Airway epithelial cell (primary cell): Measurements from ENCODE around the gene C2orf69. TPM values are rescaled to one million over a fixed set of nuclear protein-coding genes. Genes with fewer than 3 reads are reported as not detected.

Experiments
- total RNA-seq: library from RNA; depleted of rRNA; stranded (reverse); fragments of >200 nt; gene quantifications from 2 replicates; pipeline ENCODE4 v1.2.3, GENCODE V29; 2015

The C2orf69 gene
- total RNA-seq: 6.7 and 10.0 TPM in 2 replicates

GRCh38 chr2:199911052-199911876, at the start of gene C2orf69:
C2orf69 (plus strand) TSS chr2:199911293; CDS start chr2:199911439, 146 bp downstream.

GRCh38 chr2:199955339-199956061, 44.4 kb downstream of the C2orf69 start, which contains the start of the genes MAIP1 and TYW5:
MAIP1 (plus strand) TSS chr2:199955582; CDS start chr2:199955799, 217 bp downstream.
TYW5 (minus strand) TSS chr2:199955491; CDS start chr2:199955470, 21 bp downstream.

Other genes with a start within 250 kb of the C2orf69 start
- 0.09 TPM in 1 of 2 replicates, not detected in the other for gene FTCDNL1, start 60.1 kb upstream of the C2orf69 start, total RNA-seq
- gene TYW5, start 44.2 kb downstream of the C2orf69 start, total RNA-seq: 4.6 and 5.5 TPM in 2 replicates
- gene MAIP1, start 44.3 kb downstream of the C2orf69 start, total RNA-seq: 14.8 and 24.3 TPM in 2 replicates